T-helper 1 cell treated with Interleukin-12 subunit alpha and Interleukin-12 subunit beta and Interleukin-4 antibody, amounts not matched to agents 30 ng/mL and 1 ng/mL, for 36 hours (primary cell): ENCODE results near the gene HBM. TPM values are rescaled to one million over a fixed set of nuclear protein-coding genes. Genes with fewer than 3 reads are reported as not detected.
"Not testable (repeated sequence)": the region's sequence is repeated elsewhere in the genome, so short reads cannot be mapped to it uniquely, and the experiment has no call there.

Source experiments
- intact Hi-C: fragments of 100-400 bp; cut with micrococcal nuclease; formaldehyde crosslinking; loops from one replicate; pipeline ENCODE4 v1.15.1; 2024
- total RNA-seq: library from RNA; stranded (reverse); gene quantifications from 2 replicates; pipeline ENCODE4 v1.2.3, GENCODE V29; 2022

Gene HBM
- total RNA-seq, 1 donor from 2014 or later = not detected

- intact Hi-C loops = loop anchor here (5.0 kb wide), 1 partner anchor 60 kb away; no protein-coding TSS in a partner anchor
These were observed 1.4 kb downstream of the HBM start for GRCh38 chr16:167122-167690.

DNA sequence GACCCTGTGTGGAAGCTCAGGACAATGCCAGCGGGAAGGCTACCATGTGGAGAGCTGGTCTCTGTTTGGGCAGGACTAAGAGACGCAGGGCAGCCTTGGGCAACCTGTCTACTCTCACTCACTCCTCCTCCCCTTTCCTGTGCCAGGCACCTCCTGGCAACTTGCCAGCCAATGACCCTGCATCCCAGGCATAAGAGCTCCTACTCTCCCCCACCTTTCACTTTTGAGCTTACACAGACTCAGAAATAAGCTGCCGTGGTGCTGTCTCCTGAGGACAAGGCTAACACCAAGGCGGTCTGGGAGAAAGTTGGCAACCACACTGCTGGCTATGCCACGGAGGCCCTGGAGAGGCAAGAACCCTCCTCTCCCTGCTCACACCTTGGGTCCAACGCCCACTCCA, 2.6 kb downstream of the HBM start:
- intact Hi-C loops = loop anchor here (5.0 kb wide), 1 partner anchor 61 kb away; no protein-coding TSS in a partner anchor

- intact Hi-C loops = loop anchor here (5.0 kb wide), 1 partner anchor 62 kb away; no protein-coding TSS in a partner anchor
These were observed 3.2 kb downstream of the HBM start for GRCh38 chr16:169014-169413.

GRCh38 chr16:170088-170507, 4.3 kb downstream of the HBM start:
- intact Hi-C loops = not testable (repeated sequence)

DNA sequence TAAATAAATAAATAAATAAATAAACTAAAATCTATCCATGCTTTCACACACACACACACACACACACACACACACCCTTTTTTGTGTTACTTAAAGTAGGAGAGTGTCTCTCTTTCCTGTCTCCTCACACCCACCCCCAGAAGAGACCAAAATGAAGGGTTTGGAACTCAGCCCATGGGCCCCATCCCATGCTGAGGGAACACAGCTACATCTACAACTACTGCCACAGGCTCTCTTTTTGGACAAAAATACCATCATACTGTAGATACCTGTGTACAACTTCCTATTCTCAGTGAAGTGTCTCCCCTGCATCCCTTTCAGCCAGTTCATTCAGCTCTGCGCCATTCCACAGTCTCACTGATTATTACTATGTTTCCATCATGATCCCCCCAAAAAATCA, 5.0 kb downstream of the HBM start:
- intact Hi-C loops = no loop called here

DNA sequence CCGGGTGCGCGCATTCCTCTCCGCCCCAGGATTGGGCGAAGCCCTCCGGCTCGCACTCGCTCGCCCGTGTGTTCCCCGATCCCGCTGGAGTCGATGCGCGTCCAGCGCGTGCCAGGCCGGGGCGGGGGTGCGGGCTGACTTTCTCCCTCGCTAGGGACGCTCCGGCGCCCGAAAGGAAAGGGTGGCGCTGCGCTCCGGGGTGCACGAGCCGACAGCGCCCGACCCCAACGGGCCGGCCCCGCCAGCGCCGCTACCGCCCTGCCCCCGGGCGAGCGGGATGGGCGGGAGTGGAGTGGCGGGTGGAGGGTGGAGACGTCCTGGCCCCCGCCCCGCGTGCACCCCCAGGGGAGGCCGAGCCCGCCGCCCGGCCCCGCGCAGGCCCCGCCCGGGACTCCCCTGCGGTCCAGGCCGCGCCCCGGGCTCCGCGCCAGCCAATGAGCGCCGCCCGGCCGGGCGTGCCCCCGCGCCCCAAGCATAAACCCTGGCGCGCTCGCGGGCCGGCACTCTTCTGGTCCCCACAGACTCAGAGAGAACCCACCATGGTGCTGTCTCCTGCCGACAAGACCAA, 6.7 kb downstream of the HBM start, which contains the start of gene HBA2:
HBA2 (plus strand) TSS at position 503 of the 568 bp plus-strand sequence; CDS start at position 540, 37 bp downstream.
- intact Hi-C loops = not testable (repeated sequence)

DNA sequence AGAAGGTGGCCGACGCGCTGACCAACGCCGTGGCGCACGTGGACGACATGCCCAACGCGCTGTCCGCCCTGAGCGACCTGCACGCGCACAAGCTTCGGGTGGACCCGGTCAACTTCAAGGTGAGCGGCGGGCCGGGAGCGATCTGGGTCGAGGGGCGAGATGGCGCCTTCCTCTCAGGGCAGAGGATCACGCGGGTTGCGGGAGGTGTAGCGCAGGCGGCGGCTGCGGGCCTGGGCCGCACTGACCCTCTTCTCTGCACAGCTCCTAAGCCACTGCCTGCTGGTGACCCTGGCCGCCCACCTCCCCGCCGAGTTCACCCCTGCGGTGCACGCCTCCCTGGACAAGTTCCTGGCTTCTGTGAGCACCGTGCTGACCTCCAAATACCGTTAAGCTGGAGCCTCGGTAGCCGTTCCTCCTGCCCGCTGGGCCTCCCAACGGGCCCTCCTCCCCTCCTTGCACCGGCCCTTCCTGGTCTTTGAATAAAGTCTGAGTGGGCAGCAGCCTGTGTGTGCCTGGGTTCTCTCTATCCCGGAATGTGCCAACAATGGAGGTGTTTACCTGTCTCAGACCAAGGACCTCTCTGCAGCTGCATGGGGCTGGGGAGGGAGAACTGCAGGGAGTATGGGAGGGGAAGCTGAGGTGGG, 7.6 kb downstream of the HBM start:
- intact Hi-C loops = not testable (repeated sequence)

DNA sequence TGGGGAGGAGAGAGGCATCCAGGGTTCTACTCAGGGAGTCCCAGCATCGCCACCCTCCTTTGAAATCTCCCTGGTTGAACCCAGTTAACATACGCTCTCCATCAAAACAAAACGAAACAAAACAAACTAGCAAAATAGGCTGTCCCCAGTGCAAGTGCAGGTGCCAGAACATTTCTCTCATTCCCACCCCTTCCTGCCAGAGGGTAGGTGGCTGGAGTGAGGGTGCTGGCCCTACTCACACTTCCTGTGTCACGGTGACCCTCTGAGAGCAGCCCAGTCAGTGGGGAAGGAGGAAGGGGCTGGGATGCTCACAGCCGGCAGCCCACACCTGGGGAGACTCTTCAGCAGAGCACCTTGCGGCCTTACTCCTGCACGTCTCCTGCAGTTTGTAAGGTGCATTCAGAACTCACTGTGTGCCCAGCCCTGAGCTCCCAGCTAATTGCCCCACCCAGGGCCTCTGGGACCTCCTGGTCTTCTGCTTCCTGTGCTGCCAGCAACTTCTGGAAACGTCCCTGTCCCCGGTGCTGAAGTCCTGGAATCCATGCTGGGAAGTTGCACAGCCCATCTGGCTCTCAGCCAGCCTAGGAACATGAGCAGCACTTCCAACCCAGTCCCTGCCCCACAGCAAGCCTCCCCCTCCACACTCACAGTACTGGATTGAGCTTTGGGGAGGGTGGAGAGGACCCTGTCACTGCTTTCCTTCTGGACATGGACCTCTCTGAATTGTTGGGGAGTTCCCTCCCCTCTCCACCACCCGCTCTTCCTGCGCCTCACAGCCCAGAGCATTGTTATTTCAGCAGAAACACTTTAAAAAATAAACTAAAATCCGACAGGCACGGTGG, 8.4 kb downstream of the HBM start:
- intact Hi-C loops = not testable (repeated sequence)

- intact Hi-C loops = no loop called here
These were observed 9.5 kb downstream of the HBM start for GRCh38 chr16:175011-175949.

DNA sequence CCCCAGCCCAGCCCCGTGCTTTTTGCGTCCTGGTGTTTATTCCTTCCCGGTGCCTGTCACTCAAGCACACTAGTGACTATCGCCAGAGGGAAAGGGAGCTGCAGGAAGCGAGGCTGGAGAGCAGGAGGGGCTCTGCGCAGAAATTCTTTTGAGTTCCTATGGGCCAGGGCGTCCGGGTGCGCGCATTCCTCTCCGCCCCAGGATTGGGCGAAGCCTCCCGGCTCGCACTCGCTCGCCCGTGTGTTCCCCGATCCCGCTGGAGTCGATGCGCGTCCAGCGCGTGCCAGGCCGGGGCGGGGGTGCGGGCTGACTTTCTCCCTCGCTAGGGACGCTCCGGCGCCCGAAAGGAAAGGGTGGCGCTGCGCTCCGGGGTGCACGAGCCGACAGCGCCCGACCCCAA, 10.2 kb downstream of the HBM start:
- intact Hi-C loops = not testable (repeated sequence)

DNA sequence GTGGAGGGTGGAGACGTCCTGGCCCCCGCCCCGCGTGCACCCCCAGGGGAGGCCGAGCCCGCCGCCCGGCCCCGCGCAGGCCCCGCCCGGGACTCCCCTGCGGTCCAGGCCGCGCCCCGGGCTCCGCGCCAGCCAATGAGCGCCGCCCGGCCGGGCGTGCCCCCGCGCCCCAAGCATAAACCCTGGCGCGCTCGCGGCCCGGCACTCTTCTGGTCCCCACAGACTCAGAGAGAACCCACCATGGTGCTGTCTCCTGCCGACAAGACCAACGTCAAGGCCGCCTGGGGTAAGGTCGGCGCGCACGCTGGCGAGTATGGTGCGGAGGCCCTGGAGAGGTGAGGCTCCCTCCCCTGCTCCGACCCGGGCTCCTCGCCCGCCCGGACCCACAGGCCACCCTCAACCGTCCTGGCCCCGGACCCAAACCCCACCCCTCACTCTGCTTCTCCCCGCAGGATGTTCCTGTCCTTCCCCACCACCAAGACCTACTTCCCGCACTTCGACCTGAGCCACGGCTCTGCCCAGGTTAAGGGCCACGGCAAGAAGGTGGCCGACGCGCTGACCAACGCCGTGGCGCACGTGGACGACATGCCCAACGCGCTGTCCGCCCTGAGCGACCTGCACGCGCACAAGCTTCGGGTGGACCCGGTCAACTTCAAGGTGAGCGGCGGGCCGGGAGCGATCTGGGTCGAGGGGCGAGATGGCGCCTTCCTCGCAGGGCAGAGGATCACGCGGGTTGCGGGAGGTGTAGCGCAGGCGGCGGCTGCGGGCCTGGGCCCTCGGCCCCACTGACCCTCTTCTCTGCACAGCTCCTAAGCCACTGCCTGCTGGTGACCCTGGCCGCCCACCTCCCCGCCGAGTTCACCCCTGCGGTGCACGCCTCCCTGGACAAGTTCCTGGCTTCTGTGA, 11.0 kb downstream of the HBM start, which contains the start of gene HBA1:
HBA1 (plus strand) TSS at position 204 of the 906 bp plus-strand sequence; CDS start at position 241, 37 bp downstream.
- intact Hi-C loops = not testable (repeated sequence)

DNA sequence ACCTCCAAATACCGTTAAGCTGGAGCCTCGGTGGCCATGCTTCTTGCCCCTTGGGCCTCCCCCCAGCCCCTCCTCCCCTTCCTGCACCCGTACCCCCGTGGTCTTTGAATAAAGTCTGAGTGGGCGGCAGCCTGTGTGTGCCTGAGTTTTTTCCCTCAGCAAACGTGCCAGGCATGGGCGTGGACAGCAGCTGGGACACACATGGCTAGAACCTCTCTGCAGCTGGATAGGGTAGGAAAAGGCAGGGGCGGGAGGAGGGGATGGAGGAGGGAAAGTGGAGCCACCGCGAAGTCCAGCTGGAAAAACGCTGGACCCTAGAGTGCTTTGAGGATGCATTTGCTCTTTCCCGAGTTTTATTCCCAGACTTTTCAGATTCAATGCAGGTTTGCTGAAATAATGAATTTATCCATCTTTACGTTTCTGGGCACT, 11.6 kb downstream of the HBM start:
- intact Hi-C loops = no loop called here

DNA sequence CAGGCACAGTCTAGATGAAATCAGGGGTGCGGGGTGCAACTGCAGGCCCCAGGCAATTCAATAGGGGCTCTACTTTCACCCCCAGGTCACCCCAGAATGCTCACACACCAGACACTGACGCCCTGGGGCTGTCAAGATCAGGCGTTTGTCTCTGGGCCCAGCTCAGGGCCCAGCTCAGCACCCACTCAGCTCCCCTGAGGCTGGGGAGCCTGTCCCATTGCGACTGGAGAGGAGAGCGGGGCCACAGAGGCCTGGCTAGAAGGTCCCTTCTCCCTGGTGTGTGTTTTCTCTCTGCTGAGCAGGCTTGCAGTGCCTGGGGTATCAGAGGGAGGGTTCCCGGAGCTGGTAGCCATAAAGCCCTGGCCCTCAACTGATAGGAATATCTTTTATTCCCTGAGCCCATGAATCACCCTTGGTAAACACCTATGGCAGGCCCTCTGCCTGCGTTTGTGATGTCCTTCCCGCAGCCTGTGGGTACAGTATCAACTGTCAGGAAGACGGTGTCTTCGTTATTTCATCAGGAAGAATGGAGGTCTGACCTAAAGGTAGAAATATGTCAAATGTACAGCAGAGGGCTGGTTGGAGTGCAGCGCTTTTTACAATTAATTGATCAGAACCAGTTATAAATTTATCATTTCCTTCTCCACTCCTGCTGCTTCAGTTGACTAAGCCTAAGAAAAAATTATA, 12.3 kb downstream of the HBM start:
- intact Hi-C loops = no loop called here

DNA sequence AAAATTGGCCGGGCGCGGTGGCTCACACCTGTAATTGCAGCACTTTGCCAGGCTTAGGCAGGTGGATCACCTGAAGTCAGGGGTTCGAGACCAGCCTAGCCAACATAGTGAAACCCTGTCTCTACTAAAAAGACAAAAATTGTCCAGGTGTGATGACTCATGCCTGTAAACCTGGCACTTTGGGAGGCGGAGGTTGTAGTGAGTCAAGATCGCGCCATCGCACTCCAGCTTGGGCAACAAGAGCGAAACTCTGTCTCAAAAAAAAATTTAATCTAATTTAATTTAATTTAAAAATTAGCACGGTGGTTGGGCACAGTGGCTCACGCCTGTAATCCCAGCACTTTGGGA, 12.9 kb downstream of the HBM start:
- intact Hi-C loops = no loop called here

DNA sequence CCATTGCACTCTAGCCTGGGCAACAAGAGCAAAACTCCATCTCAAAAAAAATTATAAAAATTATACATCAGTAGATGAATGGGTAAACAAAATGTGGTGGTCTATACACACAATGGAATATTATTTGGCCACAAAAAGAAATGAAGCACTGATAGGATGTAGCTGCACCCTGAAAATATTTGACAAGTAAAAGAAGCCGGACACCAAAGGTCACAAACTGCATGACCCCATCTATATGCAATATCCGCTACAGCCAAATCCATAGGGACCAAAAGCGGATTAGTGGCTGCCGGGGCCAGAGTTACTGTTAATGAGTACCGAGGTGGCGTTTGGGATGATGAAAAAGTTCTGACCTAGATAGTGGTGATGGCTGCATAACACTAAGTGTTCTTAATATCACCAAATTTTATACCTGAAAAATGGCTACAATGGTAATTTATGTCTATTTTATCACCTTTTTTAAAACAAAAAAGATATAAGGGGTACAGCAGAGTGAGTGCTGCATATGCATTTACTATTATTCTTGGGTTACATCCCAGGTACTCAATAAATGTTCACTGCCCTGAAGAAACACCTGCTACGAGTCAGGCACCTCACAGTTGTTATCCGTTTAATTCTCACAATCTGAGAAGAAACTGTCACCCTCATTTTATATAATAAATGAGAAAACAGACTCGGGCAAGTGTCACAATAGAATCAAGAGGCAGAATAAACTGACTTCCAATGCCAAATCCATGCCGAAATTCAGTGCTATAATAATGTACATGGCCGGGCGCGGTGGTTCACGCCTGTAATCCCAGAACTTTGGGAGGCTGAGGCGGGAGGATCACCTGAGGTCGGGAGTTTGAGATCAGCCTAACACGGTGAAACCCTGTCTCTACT, 13.7 kb downstream of the HBM start:
- intact Hi-C loops = loop anchor here (5.0 kb wide), 1 partner anchor 42 kb away; the partner anchor contains the start of gene NPRL3

DNA sequence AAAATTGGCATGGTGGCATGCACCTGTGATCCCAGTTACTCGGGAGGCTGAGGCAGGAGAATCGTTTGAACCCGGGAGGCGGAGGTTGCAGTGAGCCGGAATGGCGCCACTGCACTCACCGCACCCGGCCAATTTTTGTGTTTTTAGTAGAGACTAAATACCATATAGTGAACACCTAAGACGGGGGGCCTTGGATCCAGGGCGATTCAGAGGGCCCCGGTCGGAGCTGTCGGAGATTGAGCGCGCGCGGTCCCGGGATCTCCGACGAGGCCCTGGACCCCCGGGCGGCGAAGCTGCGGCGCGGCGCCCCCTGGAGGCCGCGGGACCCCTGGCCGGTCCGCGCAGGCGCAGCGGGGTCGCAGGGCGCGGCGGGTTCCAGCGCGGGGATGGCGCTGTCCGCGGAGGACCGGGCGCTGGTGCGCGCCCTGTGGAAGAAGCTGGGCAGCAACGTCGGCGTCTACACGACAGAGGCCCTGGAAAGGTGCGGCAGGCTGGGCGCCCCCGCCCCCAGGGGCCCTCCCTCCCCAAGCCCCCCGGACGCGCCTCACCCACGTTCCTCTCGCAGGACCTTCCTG, 14.4 kb downstream of the HBM start, which contains the start of gene HBQ1:
HBQ1 (plus strand) TSS at position 359 of the 575 bp plus-strand sequence; CDS start at position 387, 28 bp downstream.
- intact Hi-C loops = loop anchor here (5.0 kb wide), 1 partner anchor 43 kb away; the partner anchor contains the start of gene NPRL3
